WTC11 (cell line): ENCODE results near the gene TRAPPC8. TPM values are rescaled to one million over a fixed set of nuclear protein-coding genes. Genes with fewer than 3 reads are reported as not detected.
"Not testable (repeated sequence)": the region's sequence is repeated elsewhere in the genome, so short reads cannot be mapped to it uniquely, and the experiment has no call there.

Experiments
- ATAC-seq: fragments of 200-7000 bp; cut with Tn5 transposase; 2 replicates; pipeline ENCODE4 v1.10.0; 2021; ENCODE audit warnings: mild to moderate bottlenecking, moderate library complexity
- CTCF ChIA-PET: fragments of 300-600 bp; sonication (Branson Sonifier 250); formaldehyde crosslinking; loops from one replicate; lab custom pipeline; 2021; ENCODE audit warnings: antibody characterized with exemption; lab: Charles Lee
- POLR2A ChIA-PET: fragments of 350-600 bp; sonication (Branson Sonifier 250); formaldehyde crosslinking; loops from one replicate; lab custom pipeline; 2021; ENCODE audit warnings: antibody characterized with exemption; lab: Charles Lee
- DNase-seq: peaks from one replicate; pipeline ENCODE4 v3.0.0; 2021; ENCODE audit warnings: low spot score
- H3K27ac Mint-ChIP-seq: 2 replicates; pipeline ENCODE4 v1.8.0; 2021; ENCODE audit warnings: mixed read lengths
- H3K27me3 Mint-ChIP-seq: 2 replicates; pipeline ENCODE4 v1.8.0; 2021; ENCODE audit warnings: low read depth, mild to moderate bottlenecking, moderate library complexity, mixed read lengths
- H3K36me3 Mint-ChIP-seq: 2 replicates; pipeline ENCODE4 v1.8.0; 2021; ENCODE audit warnings: mixed read lengths
- H3K4me1 Mint-ChIP-seq: 2 replicates; pipeline ENCODE4 v1.8.0; 2022; ENCODE audit warnings: mixed read lengths
- H3K4me3 Mint-ChIP-seq: 2 replicates; pipeline ENCODE4 v1.8.0; 2021; ENCODE audit warnings: mild to moderate bottlenecking, moderate library complexity, mixed read lengths
- H3K9me3 Mint-ChIP-seq: 2 replicates; pipeline ENCODE4 v1.8.0; 2021; ENCODE audit warnings: mixed read lengths
- ATF1 ChIP-seq: sonication (generic); formaldehyde crosslinking; IDR thresholded peaks from 2 replicates; pipeline ENCODE4 v1.8.1; 2023; ENCODE audit warnings: mild to moderate bottlenecking, moderate library complexity, missing genetic modification reagents
- ATF3 ChIP-seq: sonication (generic); formaldehyde crosslinking; conservative IDR thresholded peaks from 2 replicates; pipeline ENCODE4 v1.8.1; 2022; ENCODE audit warnings: mild to moderate bottlenecking, missing genetic modification reagents
- ELF4 ChIP-seq: sonication (generic); formaldehyde crosslinking; IDR thresholded peaks from 2 replicates; pipeline ENCODE4 v1.8.1; 2022; ENCODE audit warnings: low read depth, mild to moderate bottlenecking, moderate library complexity, missing genetic modification reagents
- FOXJ3 ChIP-seq: sonication (generic); formaldehyde crosslinking; IDR thresholded peaks from 2 replicates; pipeline ENCODE4 v1.9.0; 2021; ENCODE audit warnings: missing genetic modification reagents, mild to moderate bottlenecking, borderline replicate concordance
- FOXP1 ChIP-seq: sonication (generic); formaldehyde crosslinking; IDR thresholded peaks from 2 replicates; pipeline ENCODE4 v1.8.0; 2022; ENCODE audit warnings: missing genetic modification reagents, mild to moderate bottlenecking, moderate library complexity, borderline replicate concordance
- HMGA2 ChIP-seq: fragments of 250-450 bp; sonication (Bioruptor Pico); IDR thresholded peaks from 2 replicates; pipeline ENCODE4 v1.4.0; 2021; ENCODE audit warnings: mild to moderate bottlenecking, moderate library complexity
- JAZF1 ChIP-seq: fragments of 250-450 bp; sonication (Bioruptor Pico); IDR thresholded peaks from 2 replicates; pipeline ENCODE4 v1.9.0; 2021; ENCODE audit warnings: moderate library complexity, mild to moderate bottlenecking, inconsistent platforms
- PREB ChIP-seq: sonication (generic); formaldehyde crosslinking; IDR thresholded peaks from 2 replicates; pipeline ENCODE4 v1.8.1; 2022; ENCODE audit warnings: mild to moderate bottlenecking, missing genetic modification reagents, moderate library complexity, borderline replicate concordance
- RORB ChIP-seq: fragments of 250-450 bp; sonication (Bioruptor Pico); IDR thresholded peaks from 2 replicates; pipeline ENCODE4 v1.9.0; 2021; ENCODE audit warnings: mild to moderate bottlenecking
- SMAD3 ChIP-seq: sonication (generic); formaldehyde crosslinking; IDR thresholded peaks from 2 replicates; pipeline ENCODE4 v1.8.0; 2022; ENCODE audit warnings: missing genetic modification reagents, mild to moderate bottlenecking, borderline replicate concordance
- SMAD4 ChIP-seq: sonication (generic); formaldehyde crosslinking; IDR thresholded peaks from 2 replicates; pipeline ENCODE4 v1.8.0; 2022; ENCODE audit warnings: mild to moderate bottlenecking, missing genetic modification reagents
- SP1 ChIP-seq: sonication (generic); formaldehyde crosslinking; conservative IDR thresholded peaks from 2 replicates; pipeline ENCODE4 v1.8.1; 2022; ENCODE audit warnings: missing genetic modification reagents
- TP53 ChIP-seq: sonication (generic); formaldehyde crosslinking; IDR thresholded peaks from 2 replicates; pipeline ENCODE4 v1.8.1; 2023; ENCODE audit warnings: mild to moderate bottlenecking, missing genetic modification reagents
- ZBTB21 ChIP-seq: sonication (generic); formaldehyde crosslinking; IDR thresholded peaks from 2 replicates; pipeline ENCODE4 v1.8.1; 2023; ENCODE audit warnings: mild to moderate bottlenecking, missing genetic modification reagents, borderline replicate concordance
- ZNF138 ChIP-seq: sonication (generic); formaldehyde crosslinking; conservative IDR thresholded peaks from 2 replicates; pipeline ENCODE4 v1.8.1; 2022; ENCODE audit warnings: mild to moderate bottlenecking, moderate library complexity, missing genetic modification reagents
- ZNF232 ChIP-seq: sonication (generic); formaldehyde crosslinking; IDR thresholded peaks from 2 replicates; pipeline ENCODE4 v1.8.0; 2022; ENCODE audit warnings: mild to moderate bottlenecking, missing genetic modification reagents
- ZNF671 ChIP-seq: fragments of 250-450 bp; sonication (Bioruptor Pico); IDR thresholded peaks from 2 replicates; pipeline ENCODE4 v1.8.0; 2021; ENCODE audit warnings: mild to moderate bottlenecking
- total RNA-seq: library from RNA; stranded (reverse); gene quantifications from 3 replicates; pipeline ENCODE4 v1.2.3, GENCODE V29; 2021
- TF ChIP-seq, protein P1 (sequence below): sonication (generic); formaldehyde crosslinking; IDR thresholded peaks from 2 replicates; pipeline ENCODE4 v1.8.1; 2023; ENCODE audit warnings: mild to moderate bottlenecking, missing genetic modification reagents
- TF ChIP-seq, protein P2 (sequence below): sonication (generic); formaldehyde crosslinking; IDR thresholded peaks from 2 replicates; pipeline ENCODE4 v1.8.1; 2022; ENCODE audit warnings: missing genetic modification reagents, borderline replicate concordance
- TF ChIP-seq, protein P3 (sequence below): sonication (generic); formaldehyde crosslinking; conservative IDR thresholded peaks from 2 replicates; pipeline ENCODE4 v1.8.1; 2023; ENCODE audit warnings: mild to moderate bottlenecking, low read depth, missing genetic modification reagents, moderate library complexity

Gene TRAPPC8
- total RNA-seq, 1 experiment from 2014 or later = 56.3 TPM

GRCh38 chr18:31901063-31901462 lies 41.9 kb downstream of the TRAPPC8 start:
- peaks cover 41% of the 10 kb centered on the region for H3K36me3 Mint-ChIP-seq
- H3K4me1 Mint-ChIP-seq = no peaks in the 10 kb centered on the region
- no peak overlapping the region for H3K4me3 Mint-ChIP-seq
- ChIA-PET CTCF (interaction anchor here (1.3 kb wide), 1 partner anchor 76 kb away, joined by 3 read pairs; no protein-coding TSS in a partner anchor), POLR2A (no interaction called here)
- no peaks in the 10 kb centered on the region for H3K27me3 Mint-ChIP-seq
- ATAC-seq (no peak), DNase-seq (no peak)
- no peaks in the 10 kb centered on the region for H3K9me3 Mint-ChIP-seq
- TF ChIP-seq SP1 = no peak
- TF ChIP-seq, protein P1, sequence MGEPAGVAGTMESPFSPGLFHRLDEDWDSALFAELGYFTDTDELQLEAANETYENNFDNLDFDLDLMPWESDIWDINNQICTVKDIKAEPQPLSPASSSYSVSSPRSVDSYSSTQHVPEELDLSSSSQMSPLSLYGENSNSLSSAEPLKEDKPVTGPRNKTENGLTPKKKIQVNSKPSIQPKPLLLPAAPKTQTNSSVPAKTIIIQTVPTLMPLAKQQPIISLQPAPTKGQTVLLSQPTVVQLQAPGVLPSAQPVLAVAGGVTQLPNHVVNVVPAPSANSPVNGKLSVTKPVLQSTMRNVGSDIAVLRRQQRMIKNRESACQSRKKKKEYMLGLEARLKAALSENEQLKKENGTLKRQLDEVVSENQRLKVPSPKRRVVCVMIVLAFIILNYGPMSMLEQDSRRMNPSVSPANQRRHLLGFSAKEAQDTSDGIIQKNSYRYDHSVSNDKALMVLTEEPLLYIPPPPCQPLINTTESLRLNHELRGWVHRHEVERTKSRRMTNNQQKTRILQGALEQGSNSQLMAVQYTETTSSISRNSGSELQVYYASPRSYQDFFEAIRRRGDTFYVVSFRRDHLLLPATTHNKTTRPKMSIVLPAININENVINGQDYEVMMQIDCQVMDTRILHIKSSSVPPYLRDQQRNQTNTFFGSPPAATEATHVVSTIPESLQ = no peak
- TF ChIP-seq SMAD3 (CRISPR knock-in tag) = no peak
- no peak overlapping the region for H3K27ac Mint-ChIP-seq

GRCh38 chr18:31899771-31900170 lies 43.2 kb downstream of the TRAPPC8 start:
- H3K4me1 Mint-ChIP-seq, ATAC-seq, CTCF ChIA-PET, POLR2A ChIA-PET, H3K27me3 Mint-ChIP-seq, H3K4me3 Mint-ChIP-seq, H3K9me3 Mint-ChIP-seq, DNase-seq, H3K27ac Mint-ChIP-seq: not testable (repeated sequence)
- H3K36me3 Mint-ChIP-seq = peaks cover 43% of the 10 kb centered on the region

- DNase-seq (no peak), ATAC-seq (no peak)
- Mint-ChIP-seq H3K27me3 (no peaks in the 10 kb centered on the region), H3K4me3 (no peak overlapping the region), H3K9me3 (no peaks in the 10 kb centered on the region), H3K4me1 (no peaks in the 10 kb centered on the region), H3K27ac (no peak overlapping the region), H3K36me3 (peaks cover 36% of the 10 kb centered on the region)
- TF ChIP-seq FOXJ3 (CRISPR knock-in tag) (no peak), ATF1 (no peak), PREB (CRISPR knock-in tag) (no peak), ELF4 (CRISPR knock-in tag) (no peak)
- ChIA-PET POLR2A (interaction anchor here (0.7 kb wide), 1 partner anchor 220 kb away, joined by 5 read pairs; no protein-coding TSS in a partner anchor), CTCF (no interaction called here)
Observed at GRCh38 chr18:31892936-31893335, 50.0 kb downstream of the TRAPPC8 start.

DNA sequence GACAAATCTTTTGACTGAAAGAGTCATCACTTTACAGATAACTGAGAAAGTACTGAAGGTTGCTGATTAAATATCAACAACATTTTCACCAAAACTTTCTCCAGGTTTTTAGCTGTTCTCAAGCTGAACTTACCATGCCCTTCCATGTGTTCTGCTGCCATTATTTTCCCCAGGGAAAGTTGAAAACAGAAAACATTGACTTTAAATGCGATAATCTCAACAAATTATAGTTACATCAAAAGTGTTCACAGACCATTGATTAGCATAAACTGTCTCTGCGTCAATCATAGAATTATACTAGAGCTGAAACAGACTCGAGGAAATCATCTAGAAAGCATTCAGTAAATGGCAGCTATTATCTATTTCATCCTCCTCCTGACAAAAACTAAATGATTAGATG lies 51.4 kb downstream of the TRAPPC8 start:
- H3K27me3 Mint-ChIP-seq = no peaks in the 10 kb centered on the region
- no peak for ATAC-seq
- no peaks in the 10 kb centered on the region for H3K9me3 Mint-ChIP-seq
- peaks cover 40% of the 10 kb centered on the region for H3K36me3 Mint-ChIP-seq
- H3K27ac Mint-ChIP-seq = no peak overlapping the region
- ChIA-PET POLR2A (no interaction called here), CTCF (no interaction called here)
- no peaks in the 10 kb centered on the region for H3K4me1 Mint-ChIP-seq
- H3K4me3 Mint-ChIP-seq = no peak overlapping the region
- DNase-seq = no peak
- no peak for TF ChIP-seq ZBTB21 (CRISPR knock-in tag)
- no peak for TF ChIP-seq ZNF232 (CRISPR knock-in tag)
- TF ChIP-seq, protein P2, sequence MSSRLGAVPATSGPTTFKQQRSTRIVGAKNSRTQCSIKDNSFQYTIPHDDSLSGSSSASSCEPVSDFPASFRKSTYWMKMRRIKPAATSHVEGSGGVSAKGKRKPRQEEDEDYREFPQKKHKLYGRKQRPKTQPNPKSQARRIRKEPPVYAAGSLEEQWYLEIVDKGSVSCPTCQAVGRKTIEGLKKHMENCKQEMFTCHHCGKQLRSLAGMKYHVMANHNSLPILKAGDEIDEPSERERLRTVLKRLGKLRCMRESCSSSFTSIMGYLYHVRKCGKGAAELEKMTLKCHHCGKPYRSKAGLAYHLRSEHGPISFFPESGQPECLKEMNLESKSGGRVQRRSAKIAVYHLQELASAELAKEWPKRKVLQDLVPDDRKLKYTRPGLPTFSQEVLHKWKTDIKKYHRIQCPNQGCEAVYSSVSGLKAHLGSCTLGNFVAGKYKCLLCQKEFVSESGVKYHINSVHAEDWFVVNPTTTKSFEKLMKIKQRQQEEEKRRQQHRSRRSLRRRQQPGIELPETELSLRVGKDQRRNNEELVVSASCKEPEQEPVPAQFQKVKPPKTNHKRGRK (CRISPR knock-in tag) = no peak
- no peak for TF ChIP-seq SMAD4 (CRISPR knock-in tag)
- TF ChIP-seq FOXP1 (CRISPR knock-in tag) = no peak
- TF ChIP-seq RORB = no peak
- no peak for TF ChIP-seq ZNF138 (CRISPR knock-in tag)
- TF ChIP-seq ZNF671 (CRISPR knock-in tag) = no peak
- TF ChIP-seq ATF3 (CRISPR knock-in tag) = no peak
- TF ChIP-seq TP53 (CRISPR knock-in tag) = no peak
- no peak for TF ChIP-seq ELF4 (CRISPR knock-in tag)
- no peak for TF ChIP-seq JAZF1 (CRISPR knock-in tag)
- TF ChIP-seq, protein P3, sequence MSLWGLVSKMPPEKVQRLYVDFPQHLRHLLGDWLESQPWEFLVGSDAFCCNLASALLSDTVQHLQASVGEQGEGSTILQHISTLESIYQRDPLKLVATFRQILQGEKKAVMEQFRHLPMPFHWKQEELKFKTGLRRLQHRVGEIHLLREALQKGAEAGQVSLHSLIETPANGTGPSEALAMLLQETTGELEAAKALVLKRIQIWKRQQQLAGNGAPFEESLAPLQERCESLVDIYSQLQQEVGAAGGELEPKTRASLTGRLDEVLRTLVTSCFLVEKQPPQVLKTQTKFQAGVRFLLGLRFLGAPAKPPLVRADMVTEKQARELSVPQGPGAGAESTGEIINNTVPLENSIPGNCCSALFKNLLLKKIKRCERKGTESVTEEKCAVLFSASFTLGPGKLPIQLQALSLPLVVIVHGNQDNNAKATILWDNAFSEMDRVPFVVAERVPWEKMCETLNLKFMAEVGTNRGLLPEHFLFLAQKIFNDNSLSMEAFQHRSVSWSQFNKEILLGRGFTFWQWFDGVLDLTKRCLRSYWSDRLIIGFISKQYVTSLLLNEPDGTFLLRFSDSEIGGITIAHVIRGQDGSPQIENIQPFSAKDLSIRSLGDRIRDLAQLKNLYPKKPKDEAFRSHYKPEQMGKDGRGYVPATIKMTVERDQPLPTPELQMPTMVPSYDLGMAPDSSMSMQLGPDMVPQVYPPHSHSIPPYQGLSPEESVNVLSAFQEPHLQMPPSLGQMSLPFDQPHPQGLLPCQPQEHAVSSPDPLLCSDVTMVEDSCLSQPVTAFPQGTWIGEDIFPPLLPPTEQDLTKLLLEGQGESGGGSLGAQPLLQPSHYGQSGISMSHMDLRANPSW (CRISPR knock-in tag) = no peak
- no peak for TF ChIP-seq HMGA2
